GM12878 (cell line): Measurements from ENCODE around the gene KIAA0319L. TPM values are rescaled to one million over a fixed set of nuclear protein-coding genes. Genes with fewer than 3 reads are reported as not detected.

ENCODE experiments used
- ATAC-seq: fragments of 200-7000 bp; cut with Tn5 transposase; 3 replicates; pipeline ENCODE4 v1.9.1; 2020; ENCODE audit warnings: mild to moderate bottlenecking, moderate library complexity
- BruUV-seq: library from RNA; stranded (reverse); fragments of 400-500 nt; replicated peaks from 2 replicates; lab custom pipeline; 2021; lab: Mats Ljungman, UMichigan
- CTCF ChIA-PET: fragments of 300-600 bp; sonication (Branson Sonifier 250); formaldehyde crosslinking; extraction: SDS; loops from one replicate; lab custom pipeline; 2021; ENCODE audit warnings: inconsistent platforms; lab: Yijun Ruan, JAX
- POLR2A ChIA-PET: fragments of 350-600 bp; formaldehyde crosslinking; extraction: SDS; loops from one replicate; lab custom pipeline; 2021; ENCODE audit warnings: inconsistent platforms; lab: Charles Lee
- RAD21 ChIA-PET: fragments of 300-600 bp; sonication (Branson Sonifier 250); formaldehyde crosslinking; loops from one replicate; lab custom pipeline; 2023; ENCODE audit warnings: antibody characterized with exemption; ENCODE audit not compliant: unreplicated experiment; lab: Charles Lee
- SMC1A ChIA-PET: fragments of 300-600 bp; sonication (Branson Sonifier 250); formaldehyde crosslinking; loops from one replicate; lab custom pipeline; 2023; ENCODE audit not compliant: unreplicated experiment, uncharacterized antibody; lab: Charles Lee
- DNase-seq: peaks from one replicate; pipeline ENCODE4 v3.0.0-alpha.2; 2011; ENCODE audit warnings: low read depth, low spot score
- FAIRE-seq: peaks from 3 replicates; lab custom pipeline; 2011; peaks lifted over from hg19 to GRCh38; lab: Jason Lieb, UNC
- H2AFZ ChIP-seq: 2 replicates; pipeline ENCODE4 v1.6.0; 2011; ENCODE audit warnings: low read depth, low read length, control low read depth; ENCODE audit not compliant: control insufficient read depth
- H3K27ac ChIP-seq: 2 replicates; pipeline ENCODE4 v1.5.1; 2011; ENCODE audit warnings: control low read depth; ENCODE audit not compliant: control insufficient read depth, insufficient read depth
- H3K27me3 ChIP-seq, 2 experiments: replicated peaks in 1 of 2; 2 replicates each; pipeline versions ENCODE4 v1.6.0 to v1.6.1; 2011; ENCODE audit warnings: low read length in 1 of 2; ENCODE audit not compliant: control insufficient read depth in 2 of 2, insufficient read depth in 2 of 2
- H3K36me3 ChIP-seq, 2 experiments: 2 replicates each; pipeline ENCODE4 v1.5.1; 2011; ENCODE audit warnings: low read length in 1 of 2; ENCODE audit not compliant: control insufficient read depth in 2 of 2, insufficient read depth in 2 of 2
- H3K4me1 ChIP-seq: 2 replicates; pipeline ENCODE4 v1.6.1; 2011; ENCODE audit warnings: mild to moderate bottlenecking, low read length, moderate library complexity, mixed read lengths; ENCODE audit not compliant: control insufficient read depth, insufficient read depth
- H3K4me2 ChIP-seq: 2 replicates; pipeline ENCODE4 v1.6.0; 2011; ENCODE audit warnings: control low read depth; ENCODE audit not compliant: control insufficient read depth, insufficient read depth
- H3K4me3 ChIP-seq: fragments of 200-600 bp; sonication (generic); 2 replicates; pipeline ENCODE4 v1.5.1; 2016
- H3K79me2 ChIP-seq: 2 replicates; pipeline ENCODE4 v1.6.0; 2011; ENCODE audit warnings: low read length; ENCODE audit not compliant: control insufficient read depth, insufficient read depth
- H3K9ac ChIP-seq: 2 replicates; pipeline ENCODE4 v1.8.0; 2011; ENCODE audit warnings: low read length, control low read depth, mixed read lengths; ENCODE audit not compliant: control insufficient read depth, insufficient read depth
- H3K9me3 ChIP-seq: replicated peaks from 3 replicates; pipeline ENCODE4 v1.5.1; 2011; ENCODE audit warnings: mild to moderate bottlenecking, low read length; ENCODE audit not compliant: control insufficient read depth, insufficient read depth
- H4K20me1 ChIP-seq: 2 replicates; pipeline ENCODE4 v1.6.0; 2011; ENCODE audit not compliant: control insufficient read depth, insufficient read depth
- HDAC6 ChIP-seq: fragments of 200-600 bp; sonication (generic); IDR thresholded peaks from one replicate; pipeline ENCODE4 v1.8.0; 2017; ENCODE audit warnings: antibody characterized with exemption; ENCODE audit not compliant: unreplicated experiment
- MEF2B ChIP-seq: fragments of 450-650 bp; IDR thresholded peaks from 2 replicates; pipeline ENCODE4 v1.6.1; 2018; ENCODE audit warnings: mild to moderate bottlenecking, moderate library complexity; ENCODE audit not compliant: partially characterized antibody, poor library complexity, severe bottlenecking
- NFYB ChIP-seq: IDR thresholded peaks from 2 replicates; pipeline ENCODE4 v1.6.1; 2011; ENCODE audit warnings: low read depth, mild to moderate bottlenecking, low read length, improper control_type of control experiment, moderate library complexity; ENCODE audit not compliant: insufficient read depth
- PRDM15 ChIP-seq: fragments of 450-650 bp; formaldehyde crosslinking; IDR thresholded peaks from 2 replicates; pipeline ENCODE4 v1.4.0; 2020; ENCODE audit warnings: mild to moderate bottlenecking, moderate library complexity
- RAD21 ChIP-seq: IDR thresholded peaks from 2 replicates; pipeline ENCODE4 v1.6.1; 2011; ENCODE audit warnings: mild to moderate bottlenecking, low read depth, low read length, moderate library complexity; ENCODE audit not compliant: insufficient read depth
- RB1 ChIP-seq: fragments of 450-650 bp; formaldehyde crosslinking; IDR thresholded peaks from 2 replicates; pipeline ENCODE4 v1.6.1; 2017; ENCODE audit warnings: mild to moderate bottlenecking, borderline replicate concordance
- SIN3A ChIP-seq: IDR thresholded peaks from 2 replicates; pipeline ENCODE4 v1.6.1; 2012; ENCODE audit warnings: low read depth, low read length, improper control_type of control experiment
- SIX5 ChIP-seq: IDR thresholded peaks from 2 replicates; pipeline ENCODE4 v1.6.1; 2011; ENCODE audit warnings: mild to moderate bottlenecking, low read depth, low read length, moderate library complexity; ENCODE audit not compliant: severe bottlenecking
- SMAD1 ChIP-seq: fragments of 450-650 bp; IDR thresholded peaks from 2 replicates; pipeline ENCODE4 v1.6.1; 2018; ENCODE audit warnings: mild to moderate bottlenecking, low read depth; ENCODE audit not compliant: partially characterized antibody
- STAT1 ChIP-seq: fragments of 450-650 bp; conservative IDR thresholded peaks from 2 replicates; pipeline ENCODE4 v1.6.1; 2014; ENCODE audit warnings: antibody characterized with exemption, mild to moderate bottlenecking
- ZZZ3 ChIP-seq: IDR thresholded peaks from 2 replicates; pipeline ENCODE4 v1.6.1; 2011; ENCODE audit warnings: low read depth; ENCODE audit not compliant: control insufficient read depth, insufficient read length
- WGBS: methylation state at CpG from one replicate; pipeline ENCODE4 v1.1.6; 2016; ENCODE audit warnings: low lambda C conversion rate; ENCODE audit not compliant: insufficient replicate concordance, insufficient coverage; ENCODE audit errors: missing lambda C conversion rate; 5-methylcytosine and 5-hydroxymethylcytosine counted together
- in situ Hi-C: fragments of 300-500 bp; cut with MboI; formaldehyde crosslinking; loops from 9 replicates; pipeline ENCODE4 v1.14.3; 2018; ENCODE audit warnings: mixed read lengths
- intact Hi-C: fragments of 100-400 bp; cut with micrococcal nuclease; formaldehyde crosslinking; loops from one replicate; pipeline ENCODE4 v1.14.2; 2022; ENCODE audit not compliant: unreplicated experiment
- polyA plus RNA-seq, 11 experiments: library from polyadenylated mRNA; depleted of rRNA in 4 of 11; unstranded in 6 of 11; stranded (reverse) in 5 of 11; fragments of >200 nt; fragmentation: Nextera tagmentation in 4 of 11; fragmentation: Illumina TruSeq in 1 of 11; extraction: Ambion mirVana in 4 of 11; extraction: Trizol in 1 of 11; gene quantifications; 1 replicate in 1 of 11; 2 replicates in 10 of 11; pipeline versions ENCODE4 v1.2.1 to v1.2.3, GENCODE V29; 2011 to 2016; ENCODE audit warnings: inconsistent platforms in 2 of 11, missing spikeins in 2 of 11, low read depth in 1 of 11
- total RNA-seq, 4 experiments: library from RNA; depleted of rRNA in 3 of 4; stranded (reverse); fragments of >200 nt in 3 of 4; fragmentation: Illumina TruSeq in 1 of 4; extraction: Trizol in 1 of 4; gene quantifications; 2 replicates each; pipeline versions ENCODE4 v1.2.1 to v1.2.3, GENCODE V29; 2013 to 2021

Gene KIAA0319L
- total and polyA plus RNA-seq, 10 of the 15 experiments (the other 5 are each of a cell fraction or from before 2014, with no cell fraction given), result 2.6 to 57.8 (median 25.4) TPM

- no peak overlapping the region for H3K4me3 ChIP-seq
- peaks cover 0 to 5% of the 10 kb centered on the region in 2 experiments; a peak in 1 of 4 replicates for H3K36me3 ChIP-seq
- H3K79me2 ChIP-seq, result no peaks in the 10 kb centered on the region
- no TSS peak for BruUV-seq
- ChIA-PET POLR2A (interaction anchor here (0.6 to 1.4 kb wide), 2 partner anchors 145 to 199 kb away, joined by 3 read pairs; partner anchors contain the start of gene CLSPN), SMC1A (interaction anchor here (0.6 to 1.9 kb wide), 8 partner anchors 119 to 524 kb away, joined by 3 to 6 read pairs (median 4); partner anchors contain the start of gene CLSPN), CTCF (interaction anchor here (0.6 to 7.1 kb wide), 12 partner anchors 30 to 369 kb away, joined by 3 to 104 read pairs (median 4); no protein-coding TSS in a partner anchor), RAD21 (interaction anchor here (0.8 to 2.6 kb wide), 6 partner anchors 119 to 205 kb away, joined by 3 to 13 read pairs (median 4); no protein-coding TSS in a partner anchor)
- no peak overlapping the region for H3K27ac ChIP-seq
- H3K9me3 ChIP-seq, result no peaks in the 10 kb centered on the region
- H3K4me2 ChIP-seq, result no peak overlapping the region
- H4K20me1 ChIP-seq, result no peaks in the 10 kb centered on the region
- no peak overlapping the region for H2AFZ ChIP-seq
- no peaks in the 10 kb centered on the region for H3K4me1 ChIP-seq
- H3K9ac ChIP-seq, result no peak overlapping the region
- intact Hi-C loops (no loop called here), in situ Hi-C loops (no loop called here)
- FAIRE-seq, result no peak
- DNase-seq, result no peak
- H3K27me3 ChIP-seq, result peaks cover 0 to 2% of the 10 kb centered on the region in 2 experiments; a peak in 1 of 4 replicates
- TF ChIP-seq PRDM15 (CRISPR knock-in tag) (no peak), SIN3A (no peak), ZZZ3 (no peak), HDAC6 (no peak), SIX5 (no peak), SMAD1 (no peak), MEF2B (no peak), STAT1 (no peak), RB1 (no peak), NFYB (no peak), RAD21 (no peak)
- 81% methylated on average over 10 of the region's 10 CpGs for WGBS
- no peak for ATAC-seq
Observed at GRCh38 chr1:35570589-35571137, 13.5 kb upstream of the KIAA0319L start.
